ENCODE measurements around the gene FGL2.
"Not testable (repeated sequence)": the region's sequence is repeated elsewhere in the genome, so short reads cannot be mapped to it uniquely, and the experiment has no call there.

FGL2 gene

GRCh38 chr7:77209479-77210139 is 10.0 kb upstream of the FGL2 start:
- no peak for DNase-seq (ENCODE audit: low read depth)

- DNase-seq (ENCODE audit: low read depth): no peak
Observed at GRCh38 chr7:77208416-77208815, 8.8 kb upstream of the FGL2 start.

GRCh38 chr7:77205706-77206105 is 6.1 kb upstream of the FGL2 start:
- DNase-seq (ENCODE audit: low read depth): no peak

GRCh38 chr7:77202481-77202976 is 2.9 kb upstream of the FGL2 start:
- DNase-seq (ENCODE audit: low read depth): no peak

GRCh38 chr7:77200542-77200941 is 923 bp upstream of the FGL2 start:
- no peak for DNase-seq (ENCODE audit: low read depth)

- no peak for DNase-seq (ENCODE audit: low read depth)
Observed at GRCh38 chr7:77197141-77197540, 2.5 kb downstream of the FGL2 start.

- DNase-seq (ENCODE audit: low read depth): no peak
Observed at GRCh38 chr7:77188731-77189437, 10.7 kb downstream of the FGL2 start.

GRCh38 chr7:77185866-77186265 is 13.8 kb downstream of the FGL2 start:
- DNase-seq (ENCODE audit: low read depth): no peak

- DNase-seq (ENCODE audit: low read depth): no peak
Observed at GRCh38 chr7:77184990-77185389, 14.6 kb downstream of the FGL2 start.

GRCh38 chr7:77184463-77184862 is 15.2 kb downstream of the FGL2 start:
- no peak for DNase-seq (ENCODE audit: low read depth)

- DNase-seq (ENCODE audit: low read depth): no peak
Observed at GRCh38 chr7:77182261-77182660, 17.4 kb downstream of the FGL2 start.

- no peak for DNase-seq (ENCODE audit: low read depth)
Observed at GRCh38 chr7:77181734-77182133, 17.9 kb downstream of the FGL2 start.

GRCh38 chr7:77181015-77181595 is 18.5 kb downstream of the FGL2 start:
- DNase-seq (ENCODE audit: low read depth): no peak

GRCh38 chr7:77178024-77178423 is 21.6 kb downstream of the FGL2 start:
- DNase-seq (ENCODE audit: low read depth): not testable (repeated sequence)

GRCh38 chr7:77177321-77177904 is 22.2 kb downstream of the FGL2 start:
- not testable (repeated sequence) for DNase-seq (ENCODE audit: low read depth)

GRCh38 chr7:77175274-77175800 is 24.3 kb downstream of the FGL2 start:
- DNase-seq (ENCODE audit: low read depth): not testable (repeated sequence)

GRCh38 chr7:77174418-77174817 is 25.2 kb downstream of the FGL2 start:
- not testable (repeated sequence) for DNase-seq (ENCODE audit: low read depth)

GRCh38 chr7:77172437-77173172 is 27.0 kb downstream of the FGL2 start:
- DNase-seq (ENCODE audit: low read depth): not testable (repeated sequence)

GRCh38 chr7:77171073-77171472 is 28.5 kb downstream of the FGL2 start:
- not testable (repeated sequence) for DNase-seq (ENCODE audit: low read depth)

GRCh38 chr7:77157446-77157845 is 42.2 kb downstream of the FGL2 start:
- DNase-seq (ENCODE audit: low read depth): no peak

GRCh38 chr7:77157034-77157433 is 42.6 kb downstream of the FGL2 start:
- not testable (repeated sequence) for DNase-seq (ENCODE audit: low read depth)
